DOHH2 (cell line): Measurements from ENCODE around the gene DFFB.

ENCODE experiments used
- CTCF ChIP-seq: fragments of 200-600 bp; sonication (generic); IDR thresholded peaks from one replicate; pipeline ENCODE4 v1.5.1; 2014; ENCODE audit warnings: antibody characterized with exemption, mild to moderate bottlenecking, low read depth, low read length; ENCODE audit not compliant: poor library complexity, severe bottlenecking
- EZH2phosphoT487 ChIP-seq: fragments of 200-600 bp; sonication (generic); IDR thresholded peaks from 2 replicates; pipeline ENCODE4 v1.6.1; 2017; ENCODE audit warnings: borderline replicate concordance, mild to moderate bottlenecking, antibody characterized with exemption, low read length, moderate library complexity, mixed read lengths

- TF ChIP-seq CTCF (peak; percentile 82), EZH2phosphoT487 (no peak)
Observed at GRCh38 chr1:3907031-3907534, 49.8 kb downstream of the DFFB start.
